HCT116 (cell line): Measurements from ENCODE around the gene GPR176. TPM values are rescaled to one million over a fixed set of nuclear protein-coding genes. Genes with fewer than 3 reads are reported as not detected.

ENCODE experiments used
- ATAC-seq: fragments of 200-7000 bp; cut with Tn5 transposase; 2 replicates; pipeline ENCODE4 v1.9.1; 2020; ENCODE audit warnings: mild to moderate bottlenecking, moderate library complexity
- BruUV-seq: library from RNA; stranded (reverse); fragments of 400-500 nt; replicated peaks from 2 replicates; lab custom pipeline; 2021; lab: Mats Ljungman, UMichigan
- CTCF ChIA-PET: fragments of 300-600 bp; sonication (Branson Sonifier 250); formaldehyde crosslinking; loops from one replicate; lab custom pipeline; 2021; ENCODE audit warnings: antibody characterized with exemption; lab: Charles Lee
- POLR2A ChIA-PET: fragments of 300-600, 350-600 bp; sonication (Branson Sonifier 250); formaldehyde crosslinking; loops from one replicate; lab custom pipeline; 2021; ENCODE audit warnings: antibody characterized with exemption; lab: Charles Lee
- RAD21 ChIA-PET, 2 experiments: fragments of 300-600 bp; sonication (Branson Sonifier 250); formaldehyde crosslinking; loops; one replicate each; lab custom pipeline; 2023; ENCODE audit warnings: low total read pairs in 2 of 2; ENCODE audit not compliant: uncharacterized antibody in 2 of 2, unreplicated experiment in 2 of 2, low non-redundant PET in 1 of 2; lab: Charles Lee
- DNase-seq: peaks from one replicate; pipeline ENCODE4 v3.0.0-alpha.2; 2010; ENCODE audit warnings: low read depth, low spot score
- H2AFZ ChIP-seq: fragments of 200-600 bp; shearing (Covaris generic), sonication (generic); 2 replicates; pipeline ENCODE4 v1.6.1; 2017; ENCODE audit warnings: low read depth, mixed run types, mixed read lengths, antibody characterized with exemption, low read length; ENCODE audit not compliant: poor library complexity, severe bottlenecking
- H3K27ac ChIP-seq: 2 replicates; pipeline ENCODE4 v1.5.1; 2012; ENCODE audit warnings: low read depth, low read length
- H3K27me3 ChIP-seq: fragments of 200-600 bp; sonication (generic); 2 replicates; pipeline ENCODE4 v1.6.1; 2016; ENCODE audit warnings: mixed run types, low read length, mixed read lengths; ENCODE audit not compliant: insufficient read depth
- H3K36me3 ChIP-seq, 2 experiments: fragments of 200-500 bp in 1 of 2; fragments of 200-600 bp in 1 of 2; sonication (Bioruptor generic) in 1 of 2; sonication (generic) in 1 of 2; 2 replicates each; pipeline versions ENCODE4 v1.5.1 to v1.6.1; 2014 to 2016; ENCODE audit warnings: low read length in 2 of 2, inconsistent platforms in 1 of 2, mixed read lengths in 1 of 2, mixed run types in 1 of 2; ENCODE audit not compliant: insufficient read depth in 2 of 2, control insufficient read depth in 1 of 2
- H3K4me1 ChIP-seq, 2 experiments: fragments of 200-600 bp in 1 of 2; sonication (generic) in 1 of 2; 2 replicates each; pipeline versions ENCODE4 v1.5.1 to v1.6.1; 2012 to 2017; ENCODE audit warnings: low read length in 2 of 2, inconsistent platforms in 1 of 2, mild to moderate bottlenecking in 1 of 2, mixed read lengths in 1 of 2, mixed run types in 1 of 2, moderate library complexity in 1 of 2; ENCODE audit not compliant: insufficient read depth in 2 of 2, control insufficient read depth in 1 of 2
- H3K4me2 ChIP-seq: fragments of 200-600 bp; sonication (generic); 2 replicates; pipeline ENCODE4 v1.6.1; 2017; ENCODE audit warnings: mixed run types, low read length, mixed read lengths
- H3K4me3 ChIP-seq, 2 experiments: fragments of 200-600 bp in 1 of 2; sonication (generic) in 1 of 2; replicated peaks in 1 of 2; 2 replicates each; pipeline ENCODE4 v1.5.1; 2011 to 2016; ENCODE audit warnings: low read length in 2 of 2, control low read depth in 1 of 2, low read depth in 1 of 2, mild to moderate bottlenecking in 1 of 2, mixed read lengths in 1 of 2, mixed run types in 1 of 2
- H3K79me2 ChIP-seq: fragments of 200-600 bp; sonication (generic); 2 replicates; pipeline ENCODE4 v1.6.1; 2017; ENCODE audit warnings: mild to moderate bottlenecking, mixed run types, low read length, moderate library complexity, mixed read lengths; ENCODE audit not compliant: insufficient read depth
- H3K9ac ChIP-seq: fragments of 200-600 bp; sonication (generic); 2 replicates; pipeline ENCODE4 v1.6.1; 2016; ENCODE audit warnings: low read length, mixed read lengths
- H3K9me2 ChIP-seq: fragments of 200-600 bp; sonication (generic), shearing (Covaris generic); 2 replicates; pipeline ENCODE4 v1.6.1; 2017; ENCODE audit warnings: mixed run types, mild to moderate bottlenecking, moderate library complexity; ENCODE audit not compliant: insufficient read depth
- H3K9me3 ChIP-seq, 2 experiments: fragments of 200-500 bp in 1 of 2; fragments of 200-600 bp in 1 of 2; sonication (Bioruptor generic) in 1 of 2; sonication (generic) in 1 of 2; 2 replicates each; pipeline ENCODE4 v1.6.1; 2014 to 2017; ENCODE audit warnings: low read length in 2 of 2, mixed read lengths in 2 of 2, inconsistent platforms in 1 of 2, low read depth in 1 of 2, mild to moderate bottlenecking in 1 of 2, mixed run types in 1 of 2, moderate library complexity in 1 of 2; ENCODE audit not compliant: control insufficient read depth in 1 of 2, insufficient read depth in 1 of 2
- H4K20me1 ChIP-seq: fragments of 200-600 bp; sonication (generic), shearing (Covaris generic); 2 replicates; pipeline ENCODE4 v1.6.1; 2017; ENCODE audit warnings: mixed run types, mild to moderate bottlenecking, moderate library complexity; ENCODE audit not compliant: insufficient read depth
- CBX3 ChIP-seq: IDR thresholded peaks from 2 replicates; pipeline ENCODE4 v1.6.1; 2012; ENCODE audit warnings: low read depth
- CEBPB ChIP-seq: IDR thresholded peaks from 2 replicates; pipeline ENCODE4 v1.6.1; 2012; ENCODE audit warnings: low read depth
- EGR1 ChIP-seq: IDR thresholded peaks from 2 replicates; pipeline ENCODE4 v1.6.1; 2012; ENCODE audit warnings: low read depth
- ELF1 ChIP-seq: IDR thresholded peaks from 2 replicates; pipeline ENCODE4 v1.6.1; 2012; ENCODE audit warnings: low read depth, borderline replicate concordance
- EZH2 ChIP-seq: fragments of 200-600 bp; sonication (generic); IDR thresholded peaks from 2 replicates; pipeline ENCODE4 v1.6.1; 2017; ENCODE audit warnings: antibody characterized with exemption, mixed run types
- EZH2phosphoT487 ChIP-seq: fragments of 200-600 bp; IDR thresholded peaks from 2 replicates; pipeline ENCODE4 v1.6.1; 2018; ENCODE audit warnings: antibody characterized with exemption, borderline replicate concordance
- FOSL1 ChIP-seq: IDR thresholded peaks from 2 replicates; pipeline ENCODE4 v1.6.1; 2012; ENCODE audit warnings: low read depth
- JUND ChIP-seq: IDR thresholded peaks from 2 replicates; pipeline ENCODE4 v1.6.1; 2012
- POLR2AphosphoS5 ChIP-seq: IDR thresholded peaks from 2 replicates; pipeline ENCODE4 v1.6.1; 2011; ENCODE audit warnings: mild to moderate bottlenecking, low read depth, low read length, moderate library complexity
- RAD21 ChIP-seq: IDR thresholded peaks from 2 replicates; pipeline ENCODE4 v1.6.1; 2012; ENCODE audit warnings: low read depth, mild to moderate bottlenecking
- SIN3A ChIP-seq: IDR thresholded peaks from 2 replicates; pipeline ENCODE4 v1.6.1; 2012; ENCODE audit warnings: low read depth
- SRF ChIP-seq: IDR thresholded peaks from 2 replicates; pipeline ENCODE4 v1.6.1; 2012; ENCODE audit warnings: low read depth
- TCF7L2 ChIP-seq: IDR thresholded peaks from 2 replicates; pipeline ENCODE4 v1.7.0; 2011; ENCODE audit warnings: borderline replicate concordance, inconsistent platforms; ENCODE audit not compliant: insufficient read depth, insufficient read length; ENCODE audit errors: extremely low read depth
- YY1 ChIP-seq: IDR thresholded peaks from 2 replicates; pipeline ENCODE4 v1.6.1; 2011; ENCODE audit warnings: low read length, low read depth, moderate library complexity, mild to moderate bottlenecking; ENCODE audit not compliant: insufficient replicate concordance; ENCODE audit errors: extremely low read depth
- ZFX ChIP-seq: fragments of 450-650 bp; IDR thresholded peaks from 2 replicates; pipeline ENCODE4 v1.6.1; 2017
- ZNF274 ChIP-seq: fragments of 200-500 bp; sonication (Bioruptor generic); IDR thresholded peaks from 2 replicates; pipeline ENCODE4 v1.6.1; 2014; ENCODE audit warnings: mild to moderate bottlenecking, low read depth, low read length, inconsistent platforms
- intact Hi-C: fragments of 100-400 bp; cut with micrococcal nuclease; formaldehyde crosslinking; loops from 2 replicates; pipeline ENCODE4 v1.10.0; 2022
- total RNA-seq: library from RNA; stranded (reverse); gene quantifications from one replicate; pipeline ENCODE4 v1.2.1, GENCODE V29; 2021; ENCODE audit not compliant: unreplicated experiment
- TF ChIP-seq, protein P1 (sequence below): IDR thresholded peaks from 2 replicates; pipeline ENCODE4 v1.6.1; 2012
- TF ChIP-seq, protein P2 (sequence below): IDR thresholded peaks from 2 replicates; pipeline ENCODE4 v1.6.1; 2012
- TF ChIP-seq, protein P3 (sequence below), 3 experiments: fragments of 200-600 bp in 1 of 3; sonication (generic) in 1 of 3; IDR thresholded peaks in 2 of 3; conservative IDR thresholded peaks in 1 of 3; 2 replicates each; pipeline ENCODE4 v1.5.1; 2012 to 2017; ENCODE audit warnings: low read depth in 2 of 3, low read length in 2 of 3, antibody characterized with exemption in 1 of 3, borderline replicate concordance in 1 of 3, control low read depth in 1 of 3, mild to moderate bottlenecking in 1 of 3, mixed read lengths in 1 of 3, mixed run types in 1 of 3, moderate library complexity in 1 of 3; ENCODE audit not compliant: insufficient read depth in 1 of 3

Gene GPR176
- total RNA-seq, 1 experiment from 2014 or later, result 1.7 TPM

DNA sequence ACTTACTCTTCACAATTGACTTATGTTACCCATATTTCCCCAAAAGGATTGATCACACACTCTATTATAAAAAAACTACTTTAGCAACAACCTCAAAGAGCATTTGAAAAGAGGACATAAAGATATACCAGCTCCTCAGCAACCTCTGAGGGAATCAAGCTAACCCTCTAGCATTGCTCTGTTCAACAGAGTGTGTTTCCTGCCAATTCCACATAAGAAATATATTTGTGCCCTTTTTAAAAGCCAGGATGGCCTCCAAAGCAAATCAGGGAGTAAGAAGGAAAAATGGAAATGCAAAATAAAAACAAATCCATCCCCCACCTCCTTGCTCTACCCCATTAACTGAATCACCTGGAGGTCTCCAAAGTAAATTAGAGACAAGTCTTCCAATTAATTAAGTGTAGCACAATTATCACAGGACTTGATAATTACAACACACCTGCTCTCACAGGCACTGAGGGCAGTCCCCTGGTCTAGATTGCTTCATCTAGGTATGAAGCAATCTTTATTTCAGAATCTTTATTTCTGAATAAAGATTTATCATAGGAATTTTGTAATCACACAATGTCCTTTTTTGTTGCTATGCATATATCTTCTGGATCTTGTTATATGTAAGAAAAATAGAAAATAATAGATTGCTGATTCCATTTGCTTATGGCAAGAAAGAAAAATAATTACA is 34.8 kb downstream of the GPR176 start:
- Histone ChIP-seq H3K79me2 (no peaks in the 10 kb centered on the region), H3K4me1 (peaks cover 0 to 6% of the 10 kb centered on the region in 2 experiments; a peak in 1 of 4 replicates), H3K4me3 (no peak overlapping the region), H4K20me1 (no peaks in the 10 kb centered on the region), H3K27ac (no peak overlapping the region), H3K27me3 (no peaks in the 10 kb centered on the region), H3K9me2 (no peaks in the 10 kb centered on the region), H3K36me3 (no peaks in the 10 kb centered on the region), H3K9ac (no peak overlapping the region), H3K9me3 (no peaks in the 10 kb centered on the region), H3K4me2 (no peak overlapping the region)
- intact Hi-C loops, result no loop called here
- POLR2A ChIA-PET, result no interaction called here
- no peak for ATAC-seq
- no TSS peak for BruUV-seq
- no peak for DNase-seq
- no peak for TF ChIP-seq EGR1
- TF ChIP-seq, all 23 proteins: peak for 0
- RAD21 ChIA-PET, result no interaction called here
- CTCF ChIA-PET, result no interaction called here
- H2AFZ ChIP-seq, result no peak overlapping the region

DNA sequence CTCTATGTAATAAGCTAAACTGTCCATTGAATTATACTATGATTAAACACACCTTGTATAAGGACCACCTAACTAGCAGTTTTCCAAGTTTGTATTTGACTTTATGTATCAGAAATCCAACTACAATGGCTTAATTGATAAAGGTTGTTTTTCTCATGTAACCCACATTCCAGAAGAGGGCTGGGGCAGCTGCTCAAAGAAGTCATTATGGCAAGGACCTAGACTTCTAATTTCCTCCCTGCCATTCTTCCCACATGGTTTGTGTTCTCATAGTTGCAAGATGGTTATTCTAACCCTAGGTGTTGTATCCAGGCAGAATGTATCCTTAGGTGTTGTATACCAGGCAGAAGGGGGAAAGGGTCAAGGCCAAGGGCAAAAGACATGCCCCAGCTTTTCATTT is 35.7 kb downstream of the GPR176 start:
- H3K9me2 ChIP-seq, result no peaks in the 10 kb centered on the region
- no peak overlapping the region for H2AFZ ChIP-seq
- no peaks in the 10 kb centered on the region for H3K9me3 ChIP-seq
- RAD21 ChIA-PET, result no interaction called here
- no peaks in the 10 kb centered on the region for H4K20me1 ChIP-seq
- H3K4me2 ChIP-seq, result no peak overlapping the region
- CTCF ChIA-PET, result no interaction called here
- H3K4me1 ChIP-seq, result peaks cover 0 to 6% of the 10 kb centered on the region in 2 experiments; a peak in 1 of 4 replicates
- POLR2A ChIA-PET, result no interaction called here
- no TSS peak for BruUV-seq
- H3K27ac ChIP-seq, result no peak overlapping the region
- no peaks in the 10 kb centered on the region for H3K79me2 ChIP-seq
- H3K36me3 ChIP-seq, result no peaks in the 10 kb centered on the region
- DNase-seq, result no peak
- H3K9ac ChIP-seq, result no peak overlapping the region
- no peak overlapping the region for H3K4me3 ChIP-seq
- intact Hi-C loops, result no loop called here
- ATAC-seq, result no peak
- H3K27me3 ChIP-seq, result no peaks in the 10 kb centered on the region
- TF ChIP-seq, protein P1, sequence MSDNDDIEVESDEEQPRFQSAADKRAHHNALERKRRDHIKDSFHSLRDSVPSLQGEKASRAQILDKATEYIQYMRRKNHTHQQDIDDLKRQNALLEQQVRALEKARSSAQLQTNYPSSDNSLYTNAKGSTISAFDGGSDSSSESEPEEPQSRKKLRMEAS, result no peak
- TF ChIP-seq, protein P2, sequence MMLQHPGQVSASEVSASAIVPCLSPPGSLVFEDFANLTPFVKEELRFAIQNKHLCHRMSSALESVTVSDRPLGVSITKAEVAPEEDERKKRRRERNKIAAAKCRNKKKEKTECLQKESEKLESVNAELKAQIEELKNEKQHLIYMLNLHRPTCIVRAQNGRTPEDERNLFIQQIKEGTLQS, result no peak
- TF ChIP-seq EZH2phosphoT487 (no peak), POLR2AphosphoS5 (no peak), ZNF274 (no peak), SRF (no peak), TCF7L2 (no peak), EZH2 (no peak), FOSL1 (no peak), ELF1 (no peak), JUND (no peak), CEBPB (no peak), ZFX (no peak), EGR1 (no peak), RAD21 (no peak), CBX3 (no peak), YY1 (no peak), SIN3A (no peak)
- TF ChIP-seq, protein P3, sequence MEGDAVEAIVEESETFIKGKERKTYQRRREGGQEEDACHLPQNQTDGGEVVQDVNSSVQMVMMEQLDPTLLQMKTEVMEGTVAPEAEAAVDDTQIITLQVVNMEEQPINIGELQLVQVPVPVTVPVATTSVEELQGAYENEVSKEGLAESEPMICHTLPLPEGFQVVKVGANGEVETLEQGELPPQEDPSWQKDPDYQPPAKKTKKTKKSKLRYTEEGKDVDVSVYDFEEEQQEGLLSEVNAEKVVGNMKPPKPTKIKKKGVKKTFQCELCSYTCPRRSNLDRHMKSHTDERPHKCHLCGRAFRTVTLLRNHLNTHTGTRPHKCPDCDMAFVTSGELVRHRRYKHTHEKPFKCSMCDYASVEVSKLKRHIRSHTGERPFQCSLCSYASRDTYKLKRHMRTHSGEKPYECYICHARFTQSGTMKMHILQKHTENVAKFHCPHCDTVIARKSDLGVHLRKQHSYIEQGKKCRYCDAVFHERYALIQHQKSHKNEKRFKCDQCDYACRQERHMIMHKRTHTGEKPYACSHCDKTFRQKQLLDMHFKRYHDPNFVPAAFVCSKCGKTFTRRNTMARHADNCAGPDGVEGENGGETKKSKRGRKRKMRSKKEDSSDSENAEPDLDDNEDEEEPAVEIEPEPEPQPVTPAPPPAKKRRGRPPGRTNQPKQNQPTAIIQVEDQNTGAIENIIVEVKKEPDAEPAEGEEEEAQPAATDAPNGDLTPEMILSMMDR (IDR thresholded peaks at IDR 0.05 in 2 of 3, conservative IDR thresholded peaks at IDR 0.05 in 1 of 3; ENCODE audit: borderline replicate concordance in 1 of 3, insufficient read depth in 1 of 3, low read depth in 2 of 3, low read length in 2 of 3), result no peak
